Measurements from ENCODE around the gene COTL1.

DNA sequence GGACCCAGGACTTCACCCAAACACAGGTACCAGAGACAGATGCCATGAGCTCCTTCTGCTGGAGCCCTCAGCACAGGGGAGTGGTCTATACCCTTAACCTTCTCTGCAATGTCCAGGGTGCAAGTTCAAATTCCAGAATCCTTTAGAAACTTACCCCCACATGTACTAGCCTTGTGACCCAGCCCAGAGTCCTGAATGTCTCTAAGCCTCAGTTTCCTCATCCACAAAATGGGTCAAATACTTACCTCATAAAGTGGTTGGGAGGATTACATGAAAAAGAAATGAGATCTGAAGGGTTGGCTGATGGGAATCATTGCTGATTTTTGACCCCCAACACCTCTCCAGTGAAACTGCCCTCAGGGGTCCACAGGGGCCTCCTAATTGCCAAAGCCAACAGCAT lies 21.7 kb downstream of the COTL1 start:
- TF ChIP-seq, protein P1, sequence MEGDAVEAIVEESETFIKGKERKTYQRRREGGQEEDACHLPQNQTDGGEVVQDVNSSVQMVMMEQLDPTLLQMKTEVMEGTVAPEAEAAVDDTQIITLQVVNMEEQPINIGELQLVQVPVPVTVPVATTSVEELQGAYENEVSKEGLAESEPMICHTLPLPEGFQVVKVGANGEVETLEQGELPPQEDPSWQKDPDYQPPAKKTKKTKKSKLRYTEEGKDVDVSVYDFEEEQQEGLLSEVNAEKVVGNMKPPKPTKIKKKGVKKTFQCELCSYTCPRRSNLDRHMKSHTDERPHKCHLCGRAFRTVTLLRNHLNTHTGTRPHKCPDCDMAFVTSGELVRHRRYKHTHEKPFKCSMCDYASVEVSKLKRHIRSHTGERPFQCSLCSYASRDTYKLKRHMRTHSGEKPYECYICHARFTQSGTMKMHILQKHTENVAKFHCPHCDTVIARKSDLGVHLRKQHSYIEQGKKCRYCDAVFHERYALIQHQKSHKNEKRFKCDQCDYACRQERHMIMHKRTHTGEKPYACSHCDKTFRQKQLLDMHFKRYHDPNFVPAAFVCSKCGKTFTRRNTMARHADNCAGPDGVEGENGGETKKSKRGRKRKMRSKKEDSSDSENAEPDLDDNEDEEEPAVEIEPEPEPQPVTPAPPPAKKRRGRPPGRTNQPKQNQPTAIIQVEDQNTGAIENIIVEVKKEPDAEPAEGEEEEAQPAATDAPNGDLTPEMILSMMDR (conservative IDR thresholded peaks at IDR 0.05; ENCODE audit: low read length): no peak
- TF ChIP-seq EZH2phosphoT487 (IDR thresholded peaks at IDR 0.05; ENCODE audit: borderline replicate concordance, low read depth, low read length): no peak

Data from OCI-LY7 (cell line).